ENCODE data around the gene ENHO.

The ENHO gene

DNA sequence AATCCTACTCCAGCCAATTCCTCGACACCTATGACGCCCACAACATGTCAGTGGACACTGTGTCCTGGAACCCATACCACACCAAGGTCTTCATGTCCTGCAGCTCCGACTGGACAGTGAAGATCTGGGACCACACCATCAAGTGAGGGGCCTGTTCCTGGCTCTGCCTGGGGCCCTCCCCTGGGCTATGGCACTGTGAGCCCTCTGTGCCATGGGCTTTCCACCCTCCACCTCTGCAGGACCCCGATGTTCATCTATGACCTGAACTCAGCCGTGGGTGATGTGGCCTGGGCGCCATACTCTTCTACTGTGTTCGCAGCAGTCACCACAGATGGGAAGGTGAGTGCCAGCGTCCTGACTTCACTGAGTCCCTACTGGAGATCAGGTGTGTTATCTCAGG lies 8.4 kb downstream of the ENHO start:
- peaks cover 4% of the 10 kb centered on the region; the same call in 1 of the 2 replicates for H3K27me3 ChIP-seq (ENCODE audit: control insufficient read depth, insufficient read depth, low read length)
- no peaks in the 10 kb centered on the region for H3K9me3 ChIP-seq (ENCODE audit: control insufficient read depth, insufficient read depth, low read depth, low read length)
- H3K9ac ChIP-seq (ENCODE audit: low read length), result no peak overlapping the region
- H3K4me3 ChIP-seq (ENCODE audit: low read depth, low read length), result no peak overlapping the region
- no peaks in the 10 kb centered on the region for H3K36me3 ChIP-seq (ENCODE audit: control insufficient read depth, insufficient read depth, low read length)
- H3K27ac ChIP-seq (ENCODE audit: low read depth, low read length), result no peak overlapping the region
- peaks cover 46% of the 10 kb centered on the region for H3K4me1 ChIP-seq (ENCODE audit: control insufficient read depth, insufficient read depth, low read length)

DNA sequence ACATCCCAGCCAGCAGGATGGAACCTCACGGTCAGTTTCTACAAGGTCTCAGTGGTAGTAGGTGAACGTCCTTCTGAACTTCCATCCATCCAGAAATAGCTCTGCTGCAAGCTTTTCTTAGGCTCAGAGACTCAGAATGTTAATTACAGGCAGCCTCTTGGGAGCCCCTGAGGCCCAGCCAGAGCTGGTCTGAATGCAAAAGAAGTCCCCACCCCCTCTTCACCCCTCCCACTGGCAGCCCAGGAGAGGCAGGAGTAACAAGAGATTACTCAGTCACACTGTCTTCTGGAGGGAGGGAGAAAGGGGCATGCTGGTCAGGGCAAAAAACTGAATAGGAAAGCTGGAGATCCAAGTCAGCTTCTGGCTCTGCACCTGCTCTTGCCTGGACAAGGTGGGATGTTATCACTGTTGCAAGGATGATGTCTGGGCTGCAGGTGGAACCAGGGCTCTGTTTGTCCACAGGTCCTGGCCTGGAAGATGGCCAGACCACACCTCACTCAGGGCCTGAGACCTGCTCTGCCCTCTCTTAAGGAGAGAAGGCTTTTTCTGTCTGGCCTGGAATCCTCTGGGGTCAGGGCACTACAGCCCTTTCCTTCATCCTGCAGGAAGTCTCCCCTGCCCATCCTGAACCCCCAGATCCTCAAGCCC lies 9.1 kb downstream of the ENHO start:
- no peak overlapping the region for H3K9ac ChIP-seq (ENCODE audit: low read length)
- no peaks in the 10 kb centered on the region for H3K36me3 ChIP-seq (ENCODE audit: control insufficient read depth, insufficient read depth, low read length)
- 0 out of 2 replicates have a peak overlapping the region, but pooled peaks have one; percentile 19 for H3K4me3 ChIP-seq (ENCODE audit: low read depth, low read length)
- no peak overlapping the region for H3K27ac ChIP-seq (ENCODE audit: low read depth, low read length)
- no peaks in the 10 kb centered on the region for H3K27me3 ChIP-seq (ENCODE audit: control insufficient read depth, insufficient read depth, low read length)
- peaks cover 46% of the 10 kb centered on the region for H3K4me1 ChIP-seq (ENCODE audit: control insufficient read depth, insufficient read depth, low read length)
- no peaks in the 10 kb centered on the region for H3K9me3 ChIP-seq (ENCODE audit: control insufficient read depth, insufficient read depth, low read depth, low read length)

DNA sequence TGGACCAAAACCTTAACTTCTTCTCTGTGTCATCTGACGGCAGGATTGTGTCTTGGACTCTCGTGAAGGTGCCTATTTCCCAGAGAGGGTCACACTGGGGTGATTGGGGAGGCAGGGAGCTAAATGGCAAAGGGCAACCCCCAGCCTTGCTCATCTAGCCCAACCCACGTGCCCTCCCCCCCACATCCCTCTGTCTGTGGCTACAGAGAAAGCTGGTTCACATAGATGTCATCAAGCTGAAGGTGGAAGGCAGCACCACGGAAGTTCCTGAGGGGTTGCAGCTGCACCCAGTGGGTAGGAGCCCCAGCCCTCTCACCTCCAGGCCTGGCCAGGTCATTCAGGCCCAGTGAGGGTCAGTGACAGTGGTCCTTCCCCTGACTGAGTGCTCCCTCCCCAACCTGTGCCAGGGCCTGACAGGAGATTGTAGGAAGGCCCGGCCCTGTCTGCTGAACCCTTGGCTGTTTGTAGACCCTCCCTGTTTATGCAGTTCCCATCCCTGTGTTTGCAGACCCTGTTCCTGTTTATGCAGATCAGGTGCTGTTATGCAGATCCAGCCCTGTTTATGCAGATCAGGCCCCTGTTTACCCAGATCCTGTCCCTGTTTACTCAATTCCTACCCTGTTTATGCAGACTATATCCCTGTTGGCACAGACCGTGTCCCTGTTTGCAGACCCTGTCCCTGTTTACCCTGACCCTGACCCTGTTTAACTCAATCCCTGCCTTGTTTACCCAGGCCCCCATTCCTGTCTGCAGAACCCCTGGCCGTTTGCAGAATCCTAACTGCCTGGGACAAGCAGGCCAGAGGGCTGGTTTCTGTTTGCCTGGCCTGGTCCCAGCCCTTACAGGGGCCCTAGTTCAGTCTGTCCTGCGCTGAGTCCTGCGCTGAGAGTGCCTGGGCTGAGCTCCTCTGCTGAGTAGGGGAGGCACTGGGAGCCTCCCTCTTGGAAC lies 10.4 kb downstream of the ENHO start:
- Histone ChIP-seq H3K36me3 (ENCODE audit: control insufficient read depth, insufficient read depth, low read length) (no peaks in the 10 kb centered on the region), H3K27ac (ENCODE audit: low read depth, low read length) (no peak overlapping the region), H3K9ac (ENCODE audit: low read length) (no peak overlapping the region), H3K4me3 (ENCODE audit: low read depth, low read length) (no peak overlapping the region), H3K9me3 (ENCODE audit: control insufficient read depth, insufficient read depth, low read depth, low read length) (no peaks in the 10 kb centered on the region), H3K4me1 (ENCODE audit: control insufficient read depth, insufficient read depth, low read length) (peaks cover 46% of the 10 kb centered on the region), H3K27me3 (ENCODE audit: control insufficient read depth, insufficient read depth, low read length) (no peaks in the 10 kb centered on the region)

DNA sequence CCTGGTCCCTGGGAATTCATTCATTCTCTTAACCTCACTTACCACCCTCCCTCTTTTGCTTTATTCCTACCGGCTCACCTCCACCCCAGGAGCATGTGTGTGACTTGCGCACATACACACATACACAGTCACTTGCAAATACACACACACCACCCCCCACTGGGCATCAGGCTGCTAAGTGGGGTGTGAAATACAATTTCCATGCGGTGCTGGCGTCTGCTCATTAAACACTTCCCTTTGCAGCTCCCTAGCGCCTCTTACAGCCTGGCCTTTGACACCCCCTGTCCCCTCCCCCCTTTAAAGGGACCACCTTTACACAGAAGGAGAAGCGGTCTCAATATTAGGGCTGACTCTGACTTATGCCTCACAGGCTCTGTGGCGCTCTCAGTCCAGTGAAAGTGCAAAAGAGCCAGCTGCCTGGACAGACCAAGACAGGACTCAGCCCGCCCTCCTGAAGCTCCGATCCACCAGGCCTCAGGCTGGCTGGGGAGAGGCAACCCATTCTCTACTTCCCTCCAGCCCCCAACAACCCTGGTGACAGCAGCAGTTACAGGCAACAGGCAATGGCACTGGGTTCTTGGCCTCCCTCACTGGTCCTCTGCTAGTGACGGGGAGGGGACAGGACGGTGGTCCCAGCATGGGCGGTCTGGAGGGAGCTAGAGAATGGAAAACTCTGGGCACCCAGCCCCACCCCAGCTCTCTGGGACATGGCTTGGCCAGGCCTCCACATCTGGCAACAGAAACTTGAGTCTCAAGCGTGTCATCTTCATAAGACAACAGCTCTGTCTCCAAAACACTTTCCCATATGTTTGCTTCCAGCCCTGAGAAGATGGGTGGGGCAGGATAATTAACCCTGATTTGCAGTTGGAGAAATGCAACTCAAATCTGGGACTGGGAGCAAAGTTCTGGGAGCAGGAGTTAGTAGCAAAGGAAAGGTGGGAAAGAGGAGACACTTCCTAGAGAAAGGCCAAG lies 12.0 kb downstream of the ENHO start:
- Histone ChIP-seq H3K9me3 (ENCODE audit: control insufficient read depth, insufficient read depth, low read depth, low read length) (no peaks in the 10 kb centered on the region), H3K27ac (ENCODE audit: low read depth, low read length) (no peak overlapping the region), H3K36me3 (ENCODE audit: control insufficient read depth, insufficient read depth, low read length) (no peaks in the 10 kb centered on the region), H3K27me3 (ENCODE audit: control insufficient read depth, insufficient read depth, low read length) (no peaks in the 10 kb centered on the region), H3K9ac (ENCODE audit: low read length) (no peak overlapping the region), H3K4me3 (ENCODE audit: low read depth, low read length) (no peak overlapping the region), H3K4me1 (ENCODE audit: control insufficient read depth, insufficient read depth, low read length) (peaks cover 46% of the 10 kb centered on the region)

DNA sequence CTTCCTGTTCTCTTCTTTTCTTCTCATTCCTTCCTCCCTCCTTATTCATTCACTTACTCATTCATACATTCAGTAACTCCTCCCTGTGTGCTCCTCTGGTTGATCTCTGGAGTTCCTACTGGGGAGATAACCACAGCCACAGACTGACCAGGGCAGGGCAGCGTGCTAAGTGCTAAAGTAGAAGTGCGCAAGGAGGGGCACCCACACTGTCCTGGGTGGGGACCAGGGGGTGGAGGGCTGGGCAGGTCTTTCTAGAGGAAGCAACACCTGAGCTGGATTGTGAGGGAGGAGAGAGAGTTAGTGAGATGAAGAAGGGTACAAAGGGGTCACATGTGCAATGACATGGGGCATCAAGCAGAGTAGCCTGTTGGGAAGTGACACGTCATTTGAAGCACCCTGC lies 13.8 kb downstream of the ENHO start:
- H3K4me1 ChIP-seq (ENCODE audit: control insufficient read depth, insufficient read depth, low read length), result peaks cover 42% of the 10 kb centered on the region
- no peak overlapping the region for H3K9ac ChIP-seq (ENCODE audit: low read length)
- H3K9me3 ChIP-seq (ENCODE audit: control insufficient read depth, insufficient read depth, low read depth, low read length), result no peaks in the 10 kb centered on the region
- no peak overlapping the region for H3K4me3 ChIP-seq (ENCODE audit: low read depth, low read length)
- H3K36me3 ChIP-seq (ENCODE audit: control insufficient read depth, insufficient read depth, low read length), result no peaks in the 10 kb centered on the region
- no peaks in the 10 kb centered on the region for H3K27me3 ChIP-seq (ENCODE audit: control insufficient read depth, insufficient read depth, low read length)
- H3K27ac ChIP-seq (ENCODE audit: low read depth, low read length), result no peak overlapping the region

DNA sequence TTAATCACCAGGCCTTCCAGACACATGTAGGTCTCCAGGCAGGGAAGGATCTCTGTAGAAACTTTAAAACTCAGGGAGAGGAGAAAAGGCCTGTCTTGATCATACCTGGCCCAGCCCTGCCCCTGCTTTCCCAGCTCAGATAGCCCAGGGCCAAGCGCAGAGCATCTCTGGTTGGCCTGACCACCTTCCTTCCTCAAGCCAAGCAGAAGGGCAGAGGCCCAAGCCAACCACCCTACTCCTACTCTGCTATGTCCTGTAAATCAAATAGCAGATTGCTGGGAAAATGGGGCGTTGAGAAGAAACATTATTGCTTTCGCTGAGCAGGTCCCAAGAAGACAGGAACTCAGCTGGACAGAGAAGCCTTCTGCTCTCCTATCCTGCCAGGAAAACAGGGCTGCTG lies 14.3 kb downstream of the ENHO start:
- Histone ChIP-seq H3K4me1 (ENCODE audit: control insufficient read depth, insufficient read depth, low read length) (peaks cover 37% of the 10 kb centered on the region), H3K27ac (ENCODE audit: low read depth, low read length) (no peak overlapping the region), H3K4me3 (ENCODE audit: low read depth, low read length) (no peak overlapping the region), H3K36me3 (ENCODE audit: control insufficient read depth, insufficient read depth, low read length) (no peaks in the 10 kb centered on the region), H3K9ac (ENCODE audit: low read length) (no peak overlapping the region), H3K9me3 (ENCODE audit: control insufficient read depth, insufficient read depth, low read depth, low read length) (no peaks in the 10 kb centered on the region), H3K27me3 (ENCODE audit: control insufficient read depth, insufficient read depth, low read length) (no peaks in the 10 kb centered on the region)

DNA sequence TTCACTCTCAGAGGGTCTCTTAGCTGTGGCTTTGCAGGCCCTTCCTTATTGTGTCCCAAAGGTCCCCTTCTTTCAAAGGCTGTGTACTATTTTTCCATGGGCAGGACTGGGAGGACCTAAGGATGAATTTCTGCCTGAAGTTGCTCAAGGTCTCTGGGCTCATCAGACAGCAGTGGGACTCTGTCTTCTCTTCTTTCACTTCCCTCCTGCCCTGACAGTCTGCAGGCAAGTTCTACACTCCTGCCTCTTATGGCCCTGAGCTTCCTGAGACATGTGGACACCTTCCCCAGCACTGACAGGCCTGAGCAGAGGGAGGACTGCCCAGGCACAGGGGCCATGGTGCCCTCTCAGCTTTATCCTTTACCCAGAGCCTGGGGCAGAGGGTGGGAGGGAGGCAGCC lies 14.8 kb downstream of the ENHO start:
- Histone ChIP-seq H3K4me1 (ENCODE audit: control insufficient read depth, insufficient read depth, low read length) (peaks cover 32% of the 10 kb centered on the region), H3K27me3 (ENCODE audit: control insufficient read depth, insufficient read depth, low read length) (no peaks in the 10 kb centered on the region), H3K4me3 (ENCODE audit: low read depth, low read length) (no peak overlapping the region), H3K36me3 (ENCODE audit: control insufficient read depth, insufficient read depth, low read length) (no peaks in the 10 kb centered on the region), H3K27ac (ENCODE audit: low read depth, low read length) (no peak overlapping the region), H3K9ac (ENCODE audit: low read length) (no peak overlapping the region), H3K9me3 (ENCODE audit: control insufficient read depth, insufficient read depth, low read depth, low read length) (no peaks in the 10 kb centered on the region)

DNA sequence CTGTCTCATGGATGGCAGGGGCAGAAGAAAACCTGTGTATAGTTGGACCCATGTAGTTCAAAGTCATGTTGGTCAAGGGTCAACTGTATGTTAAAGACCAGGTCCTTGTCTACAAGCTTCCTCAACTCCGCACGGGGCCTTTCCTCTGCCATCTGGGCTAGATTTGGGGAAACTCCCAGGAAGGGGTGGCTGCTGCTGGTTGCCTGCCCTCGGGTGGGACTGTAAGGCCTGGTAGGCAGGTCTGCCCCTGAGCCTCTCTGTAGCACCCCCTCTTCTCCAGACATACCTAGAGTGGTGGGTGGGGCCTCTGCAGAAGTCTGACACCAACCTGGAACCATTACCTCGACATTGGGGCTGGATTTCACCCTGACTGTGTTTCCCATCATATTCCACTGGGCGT lies 15.2 kb downstream of the ENHO start:
- Histone ChIP-seq H3K4me1 (ENCODE audit: control insufficient read depth, insufficient read depth, low read length) (peaks cover 28% of the 10 kb centered on the region), H3K27ac (ENCODE audit: low read depth, low read length) (no peak overlapping the region), H3K9ac (ENCODE audit: low read length) (no peak overlapping the region), H3K9me3 (ENCODE audit: control insufficient read depth, insufficient read depth, low read depth, low read length) (no peaks in the 10 kb centered on the region), H3K27me3 (ENCODE audit: control insufficient read depth, insufficient read depth, low read length) (no peaks in the 10 kb centered on the region), H3K4me3 (ENCODE audit: low read depth, low read length) (no peak overlapping the region), H3K36me3 (ENCODE audit: control insufficient read depth, insufficient read depth, low read length) (no peaks in the 10 kb centered on the region)

DNA sequence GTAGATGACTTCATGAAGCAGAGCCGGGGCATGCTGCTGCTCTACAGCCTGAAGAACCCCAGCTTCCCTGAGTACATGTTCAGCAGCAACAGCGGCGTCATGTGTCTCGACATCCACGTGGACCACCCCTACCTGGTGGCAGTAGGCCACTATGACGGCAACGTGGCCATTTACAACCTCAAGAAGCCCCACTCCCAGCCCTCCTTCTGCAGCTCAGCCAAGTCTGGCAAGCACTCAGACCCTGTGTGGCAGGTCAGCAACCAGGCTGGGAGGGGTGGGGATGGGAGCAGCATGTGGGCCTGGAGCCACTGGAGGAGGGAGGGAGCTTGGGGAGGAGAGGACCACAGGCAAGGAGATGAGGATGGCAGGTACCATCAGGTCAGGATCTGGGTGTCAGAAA lies 16.2 kb downstream of the ENHO start:
- H3K27me3 ChIP-seq (ENCODE audit: control insufficient read depth, insufficient read depth, low read length), result no peaks in the 10 kb centered on the region
- H3K27ac ChIP-seq (ENCODE audit: low read depth, low read length), result no peak overlapping the region
- no peaks in the 10 kb centered on the region for H3K9me3 ChIP-seq (ENCODE audit: control insufficient read depth, insufficient read depth, low read depth, low read length)
- no peak overlapping the region for H3K4me3 ChIP-seq (ENCODE audit: low read depth, low read length)
- peaks cover 25% of the 10 kb centered on the region for H3K4me1 ChIP-seq (ENCODE audit: control insufficient read depth, insufficient read depth, low read length)
- no peaks in the 10 kb centered on the region for H3K36me3 ChIP-seq (ENCODE audit: control insufficient read depth, insufficient read depth, low read length)
- no peak overlapping the region for H3K9ac ChIP-seq (ENCODE audit: low read length)

DNA sequence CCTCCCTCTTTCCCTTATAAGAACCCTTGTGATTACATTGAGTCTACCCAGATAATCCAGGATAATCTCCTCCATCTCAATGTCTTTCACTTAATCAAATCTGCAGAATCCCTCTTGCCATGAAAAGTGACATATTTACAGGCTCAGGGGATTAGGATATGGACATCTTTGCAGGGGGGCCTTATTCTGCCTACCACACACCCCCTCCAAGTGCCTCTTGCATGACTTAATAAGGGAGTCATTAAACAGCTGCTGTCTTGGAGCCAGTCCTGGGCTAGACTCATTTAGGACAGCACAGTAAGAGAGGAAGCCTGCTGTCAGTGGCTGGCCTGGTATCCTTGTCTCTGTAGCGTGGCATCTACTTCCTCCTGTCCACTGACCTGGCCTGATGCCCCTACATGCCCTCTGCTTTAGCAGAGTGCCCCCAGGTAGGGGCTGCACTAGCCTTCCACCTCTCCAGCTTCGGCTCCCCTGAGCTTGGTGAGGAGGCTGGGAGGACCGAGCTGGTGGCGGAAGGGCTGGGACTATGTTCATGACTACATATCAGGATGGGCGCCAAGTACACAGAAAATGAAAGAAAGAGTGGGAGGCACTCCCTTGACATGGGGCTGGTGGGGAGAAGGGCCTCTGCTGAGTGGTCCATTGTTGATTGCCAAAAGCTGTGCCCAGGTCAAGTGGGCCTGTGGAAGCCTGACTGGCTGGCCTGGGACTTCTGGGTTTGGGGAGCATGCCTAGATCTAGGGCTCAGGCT lies 17.2 kb downstream of the ENHO start:
- no peaks in the 10 kb centered on the region for H3K9me3 ChIP-seq (ENCODE audit: control insufficient read depth, insufficient read depth, low read depth, low read length)
- H3K27ac ChIP-seq (ENCODE audit: low read depth, low read length), result no peak overlapping the region
- no peaks in the 10 kb centered on the region for H3K36me3 ChIP-seq (ENCODE audit: control insufficient read depth, insufficient read depth, low read length)
- H3K9ac ChIP-seq (ENCODE audit: low read length), result no peak overlapping the region
- H3K27me3 ChIP-seq (ENCODE audit: control insufficient read depth, insufficient read depth, low read length), result no peaks in the 10 kb centered on the region
- H3K4me3 ChIP-seq (ENCODE audit: low read depth, low read length), result no peak overlapping the region
- H3K4me1 ChIP-seq (ENCODE audit: control insufficient read depth, insufficient read depth, low read length), result peaks cover 14% of the 10 kb centered on the region
